AG09309 (cell line): Measurements from ENCODE around the gene OR1M1.

ENCODE experiments used
- DNase-seq: peaks from one replicate; pipeline ENCODE4 v3.0.0-alpha.2; 2010; ENCODE audit warnings: low read depth
- H3K4me3 ChIP-seq: 2 replicates; pipeline ENCODE4 v1.5.1; 2011; ENCODE audit warnings: mild to moderate bottlenecking, low read depth, low read length, moderate library complexity; ENCODE audit not compliant: control insufficient read depth
- CTCF ChIP-seq: IDR thresholded peaks from 2 replicates; pipeline ENCODE4 v1.5.1; 2011; ENCODE audit warnings: mild to moderate bottlenecking, low read depth, low read length, inconsistent platforms; ENCODE audit not compliant: insufficient read depth, control insufficient read depth; ENCODE audit errors: missing control alignments

Gene OR1M1

GRCh38 chr19:9144920-9145319 lies 58.1 kb downstream of the OR1M1 start:
- no peak overlapping the region for H3K4me3 ChIP-seq
- no peak for TF ChIP-seq CTCF
- no peak for DNase-seq
